Rectal smooth muscle tissue (tissue), 1 donor: ENCODE data around the gene SNRNP25.

Experiments used
- H3K27ac ChIP-seq: one replicate; pipeline ENCODE4 v1.7.0; 2013; ENCODE audit warnings: low read depth, low read length, inconsistent platforms
- H3K27me3 ChIP-seq: one replicate; pipeline ENCODE4 v1.7.0; 2013; ENCODE audit warnings: low read length; ENCODE audit not compliant: control insufficient read depth, insufficient read depth
- H3K36me3 ChIP-seq: one replicate; pipeline ENCODE4 v1.7.0; 2013; ENCODE audit warnings: low read length; ENCODE audit not compliant: control insufficient read depth, insufficient read depth
- H3K4me1 ChIP-seq: one replicate; pipeline ENCODE4 v1.7.0; 2013; ENCODE audit warnings: low read length; ENCODE audit not compliant: control insufficient read depth, insufficient read depth
- H3K4me3 ChIP-seq: one replicate; pipeline ENCODE4 v1.7.0; 2013; ENCODE audit warnings: low read length
- H3K9ac ChIP-seq: one replicate; pipeline ENCODE4 v1.7.0; 2013; ENCODE audit warnings: low read length

The SNRNP25 gene

GRCh38 chr16:78444-79150 lies 25.0 kb downstream of the SNRNP25 start:
- Histone ChIP-seq H3K36me3 (no peaks in the 10 kb centered on the region), H3K27me3 (no peaks in the 10 kb centered on the region), H3K27ac (peak overlapping the region; percentile 82), H3K9ac (peak overlapping the region; percentile 83), H3K4me3 (peak overlapping the region; percentile 62), H3K4me1 (peaks cover 10% of the 10 kb centered on the region)

- no peak overlapping the region for H3K9ac ChIP-seq
- no peaks in the 10 kb centered on the region for H3K27me3 ChIP-seq
- peaks cover 10% of the 10 kb centered on the region for H3K4me1 ChIP-seq
- no peak overlapping the region for H3K27ac ChIP-seq
- peak overlapping the region; percentile 62 for H3K4me3 ChIP-seq
- no peaks in the 10 kb centered on the region for H3K36me3 ChIP-seq
Observed at GRCh38 chr16:79151-80054, 25.8 kb downstream of the SNRNP25 start.

GRCh38 chr16:83060-83603 lies 29.5 kb downstream of the SNRNP25 start:
- H3K27me3 ChIP-seq, result no peaks in the 10 kb centered on the region
- H3K4me3 ChIP-seq, result no peak overlapping the region
- H3K4me1 ChIP-seq, result no peaks in the 10 kb centered on the region
- peaks cover 16% of the 10 kb centered on the region for H3K36me3 ChIP-seq
- H3K9ac ChIP-seq, result no peak overlapping the region
- H3K27ac ChIP-seq, result no peak overlapping the region

DNA sequence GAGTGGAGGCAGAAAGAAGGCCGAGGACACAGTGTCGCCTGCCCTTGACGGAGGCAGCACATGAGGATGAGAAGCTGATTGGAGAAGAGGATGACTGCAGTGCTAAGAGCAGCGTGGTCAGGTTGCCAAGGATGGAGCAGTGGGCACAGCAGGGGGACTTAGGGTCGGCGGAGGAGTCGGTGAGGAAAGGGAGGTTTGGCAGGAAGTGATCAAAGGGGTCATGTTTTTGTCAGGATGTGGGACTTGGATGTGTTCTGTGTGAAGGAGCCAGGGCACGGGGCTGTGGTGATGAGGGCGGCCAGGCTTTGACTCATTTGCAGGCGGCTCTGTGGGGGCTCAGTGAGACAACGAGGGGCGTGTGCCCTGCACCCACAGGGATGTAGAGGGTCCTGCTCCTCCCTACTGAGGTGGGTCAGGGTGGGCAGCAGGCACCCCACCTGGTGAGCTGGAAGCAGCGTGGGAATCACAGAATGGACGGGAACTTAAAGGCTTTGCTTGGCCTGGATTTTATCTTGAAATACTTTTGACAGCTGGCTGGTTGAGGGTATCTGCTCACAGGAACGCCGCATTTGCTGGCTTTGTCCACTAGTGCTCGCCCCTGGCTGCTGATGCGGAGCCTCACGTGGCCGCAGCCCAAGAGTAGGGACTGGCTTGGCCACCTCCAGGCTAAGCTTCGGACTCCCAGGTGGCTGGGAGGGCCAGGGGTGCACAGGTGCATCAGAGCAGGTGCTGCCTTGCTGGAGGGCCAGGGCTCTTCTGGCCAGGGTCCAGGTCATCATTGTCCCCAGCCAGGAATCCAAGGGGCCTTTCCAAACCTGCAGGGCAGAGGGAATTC lies 30.4 kb downstream of the SNRNP25 start:
- H3K9ac ChIP-seq, result no peak overlapping the region
- H3K27ac ChIP-seq, result no peak overlapping the region
- no peaks in the 10 kb centered on the region for H3K27me3 ChIP-seq
- H3K36me3 ChIP-seq, result peaks cover 20% of the 10 kb centered on the region
- no peaks in the 10 kb centered on the region for H3K4me1 ChIP-seq
- no peak overlapping the region for H3K4me3 ChIP-seq

GRCh38 chr16:84718-85406 lies 31.2 kb downstream of the SNRNP25 start:
- Histone ChIP-seq H3K27ac (no peak overlapping the region), H3K36me3 (peaks cover 23% of the 10 kb centered on the region), H3K27me3 (no peaks in the 10 kb centered on the region), H3K4me1 (no peaks in the 10 kb centered on the region), H3K4me3 (no peak overlapping the region), H3K9ac (no peak overlapping the region)

DNA sequence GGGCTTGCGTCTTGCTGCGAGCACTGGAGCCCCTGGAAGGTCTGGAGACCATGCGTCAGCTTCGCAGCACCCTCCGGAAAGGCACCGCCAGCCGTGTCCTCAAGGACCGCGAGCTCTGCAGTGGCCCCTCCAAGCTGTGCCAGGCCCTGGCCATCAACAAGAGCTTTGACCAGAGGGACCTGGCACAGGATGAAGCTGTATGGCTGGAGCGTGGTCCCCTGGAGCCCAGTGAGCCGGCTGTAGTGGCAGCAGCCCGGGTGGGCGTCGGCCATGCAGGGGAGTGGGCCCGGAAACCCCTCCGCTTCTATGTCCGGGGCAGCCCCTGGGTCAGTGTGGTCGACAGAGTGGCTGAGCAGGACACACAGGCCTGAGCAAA lies 31.8 kb downstream of the SNRNP25 start:
- Histone ChIP-seq H3K4me1 (no peaks in the 10 kb centered on the region), H3K36me3 (peaks cover 23% of the 10 kb centered on the region), H3K9ac (no peak overlapping the region), H3K27me3 (no peaks in the 10 kb centered on the region), H3K27ac (no peak overlapping the region), H3K4me3 (no peak overlapping the region)

DNA sequence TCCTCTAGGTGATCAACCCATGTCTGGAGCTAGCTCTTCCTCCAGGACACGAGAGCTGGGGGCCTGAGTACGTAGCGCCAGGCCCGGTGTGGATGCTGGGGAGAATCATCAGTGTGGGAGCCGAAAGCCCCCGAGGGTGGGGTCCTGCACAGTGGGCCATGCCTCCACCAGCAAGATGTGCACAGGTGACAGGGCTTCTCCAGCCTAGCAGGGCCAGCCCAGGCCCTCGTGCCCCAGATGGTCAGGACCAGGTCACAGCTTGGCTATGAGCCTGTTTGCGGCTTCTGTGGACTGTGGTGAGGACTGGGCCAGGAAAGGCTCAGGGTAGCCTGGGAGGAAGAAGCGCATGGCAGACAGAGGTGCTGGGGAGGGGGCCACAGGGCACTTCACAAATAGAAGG lies 32.2 kb downstream of the SNRNP25 start:
- Histone ChIP-seq H3K27ac (no peak overlapping the region), H3K4me3 (no peak overlapping the region), H3K4me1 (no peaks in the 10 kb centered on the region), H3K9ac (no peak overlapping the region), H3K36me3 (peaks cover 23% of the 10 kb centered on the region), H3K27me3 (no peaks in the 10 kb centered on the region)

- peaks cover 23% of the 10 kb centered on the region for H3K36me3 ChIP-seq
- H3K27ac ChIP-seq, result no peak overlapping the region
Observed at GRCh38 chr16:86483-86952, 32.9 kb downstream of the SNRNP25 start.

GRCh38 chr16:88613-89012 lies 35.0 kb downstream of the SNRNP25 start:
- Histone ChIP-seq H3K27me3 (no peaks in the 10 kb centered on the region), H3K36me3 (peaks cover 26% of the 10 kb centered on the region), H3K4me1 (no peaks in the 10 kb centered on the region), H3K27ac (no peak overlapping the region), H3K4me3 (no peak overlapping the region), H3K9ac (no peak overlapping the region)

More at GRCh38 chr16:86483-86952, 32.9 kb downstream of the SNRNP25 start:
- Histone ChIP-seq H3K9ac (no peak overlapping the region), H3K27me3 (no peaks in the 10 kb centered on the region), H3K4me3 (no peak overlapping the region), H3K4me1 (no peaks in the 10 kb centered on the region)

DNA sequence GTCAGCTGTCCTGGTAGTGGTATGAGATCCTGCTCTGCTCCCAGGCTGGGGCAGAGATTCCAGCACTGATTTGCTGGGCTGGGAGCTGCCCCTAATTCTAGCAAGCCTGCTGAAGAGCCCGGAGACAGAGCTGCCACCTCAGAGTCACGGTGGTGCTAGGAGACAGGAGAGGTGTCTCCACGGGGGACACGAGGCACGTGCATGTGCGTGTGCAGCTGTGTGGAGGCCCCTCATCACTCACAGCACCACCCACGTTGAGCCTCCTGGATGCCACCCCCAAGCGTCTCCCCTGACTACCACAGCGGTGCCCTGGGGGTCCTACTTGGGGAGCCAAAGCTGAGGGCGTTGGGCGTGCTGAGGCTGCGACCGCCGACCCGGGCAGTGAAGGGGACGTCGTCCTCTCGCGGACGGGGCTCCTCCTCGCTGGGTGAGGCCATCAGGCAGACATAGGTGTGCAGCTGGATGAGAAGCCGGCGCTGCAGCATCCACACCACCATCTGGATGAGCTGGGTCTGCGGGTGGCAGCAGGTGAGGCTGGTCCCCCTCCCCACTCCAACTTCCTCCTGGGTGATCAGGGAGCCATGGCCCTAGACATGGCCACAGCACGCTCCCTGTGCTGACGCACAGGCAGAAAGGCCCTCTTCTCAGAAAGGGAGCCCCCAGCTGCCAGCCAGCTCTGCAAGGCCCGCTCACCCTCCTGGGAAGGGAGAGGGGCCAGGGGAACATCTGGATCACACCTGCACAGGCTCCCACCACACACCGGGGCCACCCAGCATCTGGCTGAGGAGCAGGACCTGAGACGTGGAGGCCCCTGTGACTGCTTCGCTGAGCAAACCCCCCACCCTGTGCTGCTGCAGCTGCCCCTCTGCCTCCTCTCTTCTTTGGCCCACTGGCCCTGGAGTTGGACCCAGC lies 36.0 kb downstream of the SNRNP25 start:
- H3K9ac ChIP-seq, result no peak overlapping the region
- H3K4me3 ChIP-seq, result no peak overlapping the region
- H3K27ac ChIP-seq, result no peak overlapping the region
- no peaks in the 10 kb centered on the region for H3K27me3 ChIP-seq
- no peaks in the 10 kb centered on the region for H3K4me1 ChIP-seq
- peaks cover 27% of the 10 kb centered on the region for H3K36me3 ChIP-seq

- Histone ChIP-seq H3K9ac (no peak overlapping the region), H3K4me3 (no peak overlapping the region), H3K27me3 (no peaks in the 10 kb centered on the region), H3K27ac (peak overlapping the region; percentile 17), H3K4me1 (no peaks in the 10 kb centered on the region), H3K36me3 (peaks cover 22% of the 10 kb centered on the region)
Observed at GRCh38 chr16:91484-91883, 37.9 kb downstream of the SNRNP25 start.
